Activated CD4-positive, CD25-positive, alpha-beta regulatory T cell (primary cell): ENCODE measurements around the gene AP4S1.
"Not testable (repeated sequence)": the region's sequence is repeated elsewhere in the genome, so short reads cannot be mapped to it uniquely, and the experiment has no call there.

Experiments
- DNase-seq, 4 experiments: peaks; one replicate each; lab custom pipeline; 2025; lab: John Stamatoyannopoulos, UW

AP4S1 gene

DNA sequence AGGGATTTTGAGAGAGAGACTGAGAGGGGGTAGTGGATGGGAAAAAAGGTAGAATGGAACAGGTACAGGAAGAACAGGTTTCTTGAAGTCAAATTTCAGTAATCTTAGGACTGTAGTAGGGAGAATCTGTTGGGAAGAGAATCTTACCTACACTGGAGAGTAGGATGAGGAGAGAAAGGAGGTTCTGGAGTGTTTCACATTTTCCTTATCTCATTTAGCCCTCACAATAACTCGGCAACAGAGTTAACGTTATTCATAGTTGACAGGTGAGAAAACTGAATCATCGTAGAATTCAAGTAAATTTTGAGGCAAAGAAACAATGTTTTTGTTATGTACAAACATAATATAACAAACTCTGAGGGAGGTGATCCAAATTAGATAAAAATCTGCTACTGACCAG lies 17.9 kb downstream of the AP4S1 start:
- no peak for DNase-seq

DNA sequence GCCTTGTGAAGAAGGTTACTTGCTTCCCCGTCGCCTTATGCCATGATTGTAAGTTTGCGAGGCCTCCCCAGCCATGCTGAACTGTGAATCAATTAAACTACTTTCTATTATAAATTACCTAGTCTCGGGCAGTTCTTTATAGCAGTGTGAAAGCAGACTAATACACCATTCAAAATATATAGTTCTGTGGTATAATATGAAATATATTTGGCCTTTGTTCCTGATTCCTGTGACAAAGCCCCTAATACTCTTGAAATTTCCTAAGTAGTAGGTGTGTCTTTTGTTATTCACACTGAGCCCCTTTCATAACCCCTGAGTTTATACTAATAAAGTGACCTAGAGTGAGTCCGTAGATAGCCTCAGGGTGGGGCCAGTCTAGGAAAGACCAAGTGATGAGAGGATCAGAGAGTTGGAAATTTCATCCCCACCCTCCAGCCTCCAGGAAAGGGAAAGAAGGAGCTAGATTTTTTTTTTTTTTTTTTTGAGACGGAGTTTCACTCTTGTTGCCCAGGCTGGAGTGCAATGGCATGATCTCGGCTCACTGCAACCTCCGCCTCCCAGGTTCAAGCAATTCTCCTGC lies 20.1 kb downstream of the AP4S1 start:
- DNase-seq = no peak

DNA sequence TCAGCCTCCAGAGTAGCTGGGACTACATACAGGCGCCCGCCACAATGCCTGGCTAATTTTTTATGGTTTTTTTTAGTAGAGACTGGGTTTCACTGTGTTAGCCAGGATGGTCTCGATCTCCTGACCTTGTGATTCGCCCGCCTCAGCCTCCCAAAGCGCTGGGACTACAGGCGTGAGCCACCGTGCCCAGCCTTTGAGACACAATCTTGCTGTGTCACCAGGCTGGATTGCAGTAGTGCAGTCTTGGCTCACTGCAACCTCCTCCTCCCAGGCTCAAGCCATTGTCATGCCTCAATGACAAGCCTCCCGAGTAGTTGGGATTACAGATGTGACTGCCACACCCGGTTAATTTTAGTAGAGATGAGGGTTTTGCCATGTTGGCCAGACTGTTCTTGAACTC lies 22.1 kb downstream of the AP4S1 start:
- DNase-seq = no peak

DNA sequence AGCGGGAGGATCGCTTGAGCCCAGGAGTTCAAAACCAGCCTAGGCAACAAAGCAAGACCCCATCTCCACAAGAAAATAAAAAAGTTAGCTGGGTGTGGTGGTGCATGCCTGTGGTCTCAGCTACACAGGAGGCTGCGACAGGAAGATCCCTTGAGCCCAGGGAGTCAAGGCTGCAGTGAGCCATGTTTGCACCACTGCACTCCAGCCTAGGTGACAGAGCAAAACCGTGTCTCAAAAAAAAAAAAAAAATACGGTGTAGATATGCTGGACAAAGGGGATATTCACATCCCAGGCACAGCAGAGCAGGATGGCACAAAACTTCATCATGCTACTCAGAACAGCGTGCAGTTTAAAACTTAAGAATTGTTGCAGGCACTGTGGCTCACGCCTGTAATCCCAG lies 25.6 kb downstream of the AP4S1 start:
- no peak for DNase-seq

DNA sequence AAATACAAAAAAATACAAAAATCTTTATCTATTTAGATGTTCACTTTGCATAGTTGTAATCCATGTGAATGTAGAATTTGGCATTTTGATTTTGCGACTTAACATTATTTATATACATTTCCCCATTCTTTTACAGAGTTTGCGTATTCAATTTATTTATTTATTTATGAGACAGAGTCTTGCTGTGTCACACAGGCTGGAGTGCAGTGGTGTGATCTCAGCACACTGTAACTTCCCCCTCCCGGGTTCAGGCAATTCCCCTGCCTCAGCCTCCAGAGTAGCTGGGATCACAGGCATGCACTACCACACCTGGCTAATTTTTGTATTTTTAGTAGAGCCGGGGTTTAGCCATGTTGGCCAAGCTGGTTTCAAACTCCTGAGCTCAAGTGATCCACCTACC lies 26.1 kb downstream of the AP4S1 start:
- no peak for DNase-seq

DNA sequence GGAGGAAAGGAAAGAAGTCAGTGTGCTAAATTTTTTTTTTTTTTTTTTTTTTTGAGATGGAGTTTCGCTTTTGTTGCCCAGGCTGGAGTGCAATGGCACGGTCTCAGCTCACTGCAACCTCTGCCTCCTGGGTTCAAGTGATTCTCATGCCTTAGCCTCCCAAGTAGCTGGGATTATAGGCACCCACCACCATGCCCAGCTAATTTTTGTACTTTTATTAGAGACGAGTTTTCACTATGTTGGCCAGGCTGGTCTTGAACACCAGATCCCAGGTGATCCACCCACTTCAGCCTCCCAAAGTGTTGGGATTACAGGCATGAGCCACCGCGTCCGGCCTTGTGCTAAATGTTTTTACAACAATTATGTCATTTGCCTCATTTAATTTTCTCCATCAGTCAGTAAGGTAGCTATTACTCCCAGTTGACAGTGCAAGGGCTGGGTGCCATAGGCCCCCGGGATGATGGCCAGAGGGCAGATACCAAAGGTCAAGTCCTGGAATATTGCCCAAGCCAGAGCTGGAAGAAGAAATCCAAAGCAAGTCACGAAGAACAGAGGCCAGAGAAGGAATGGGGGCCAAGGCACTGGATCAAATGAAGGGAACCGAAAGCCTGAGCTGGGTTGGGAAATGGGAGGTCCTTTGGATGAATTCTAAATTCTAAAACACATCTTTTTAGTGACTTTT lies 27.6 kb downstream of the AP4S1 start:
- not testable (repeated sequence) for DNase-seq

DNA sequence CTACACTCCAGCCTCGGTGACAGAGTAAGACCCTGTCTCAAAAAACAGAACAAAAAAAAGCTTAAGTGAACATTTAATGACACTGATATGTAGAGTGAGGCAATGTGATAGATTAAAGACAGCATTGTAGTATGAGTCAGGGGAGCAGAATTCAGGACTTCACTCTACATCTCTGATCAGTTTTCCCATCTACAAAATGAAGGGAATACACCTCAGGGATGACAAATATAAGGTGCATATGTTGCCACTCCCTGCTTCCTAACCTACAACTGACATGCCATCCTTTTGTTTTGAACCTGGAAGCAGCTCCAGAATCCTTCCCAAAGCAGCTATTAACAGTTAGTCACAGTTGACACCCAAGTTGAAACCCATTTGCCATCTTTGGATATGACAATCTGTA lies 31.6 kb downstream of the AP4S1 start:
- no peak for DNase-seq

DNA sequence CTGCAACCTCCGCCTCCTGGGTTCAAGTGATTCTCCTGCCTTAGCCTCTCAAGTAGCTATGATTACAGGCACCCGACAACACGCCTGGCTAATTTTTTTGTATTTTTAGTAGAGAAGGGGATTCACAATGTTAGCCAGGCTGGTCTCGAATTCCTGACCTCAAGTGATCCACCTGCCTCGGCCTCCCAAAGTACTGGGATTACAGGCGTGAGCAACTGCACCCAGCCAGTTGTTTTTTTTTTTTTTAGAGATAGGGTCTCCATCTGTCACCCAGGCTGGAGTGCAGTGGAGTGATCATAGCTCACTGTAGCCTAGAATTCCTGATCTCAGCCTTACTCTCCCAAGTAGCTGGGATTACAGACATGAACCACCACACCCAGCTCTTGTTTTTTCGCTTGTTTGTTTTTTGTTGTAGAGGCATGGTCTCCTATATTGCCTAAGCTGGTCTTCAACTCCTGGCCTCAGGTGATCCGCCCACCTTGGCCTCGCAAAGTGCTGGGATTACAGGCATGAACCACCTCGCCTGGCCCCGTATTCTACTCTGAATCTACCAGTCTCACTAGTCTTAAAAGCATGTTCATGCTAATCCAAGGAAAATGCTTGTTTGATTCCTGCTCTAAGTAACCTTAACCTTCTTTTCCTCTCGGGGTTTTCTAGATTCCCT lies 32.4 kb downstream of the AP4S1 start:
- no peak for DNase-seq

DNA sequence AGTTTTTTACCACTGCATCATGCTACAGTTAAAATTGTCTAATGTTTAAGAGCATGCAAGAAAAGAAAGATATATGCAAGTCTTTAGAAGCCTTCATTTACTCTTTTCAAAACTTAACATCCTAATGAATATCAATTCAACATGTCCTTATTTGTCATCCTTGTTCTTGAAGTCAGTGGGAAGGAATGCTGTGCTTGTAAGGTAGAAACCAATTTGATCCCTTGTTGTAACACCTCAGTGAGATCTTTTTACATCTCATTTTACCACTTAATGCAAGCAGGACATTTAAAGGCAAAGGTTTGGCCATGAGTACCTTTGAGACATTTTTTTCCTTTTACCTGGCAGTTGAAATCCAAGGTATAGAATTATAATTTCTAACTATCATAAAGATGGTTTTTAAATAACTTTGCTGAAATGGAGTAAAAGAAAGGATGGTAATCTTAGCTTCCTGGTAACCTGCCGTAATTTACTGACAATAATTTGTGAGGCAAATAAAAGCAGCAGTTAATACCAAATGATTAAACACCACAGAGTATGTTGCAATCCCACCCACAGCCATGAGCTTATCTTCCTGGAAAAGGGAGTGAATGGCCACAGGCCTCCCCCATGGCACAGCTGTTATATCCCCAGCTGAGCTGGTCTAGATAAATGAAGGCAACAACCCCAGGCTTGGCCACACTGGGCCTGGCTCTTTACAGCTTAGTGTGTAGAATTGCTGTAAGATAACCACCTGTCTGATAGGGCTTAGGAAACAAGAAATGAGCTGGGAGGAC lies 33.9 kb downstream of the AP4S1 start:
- DNase-seq = no peak

DNA sequence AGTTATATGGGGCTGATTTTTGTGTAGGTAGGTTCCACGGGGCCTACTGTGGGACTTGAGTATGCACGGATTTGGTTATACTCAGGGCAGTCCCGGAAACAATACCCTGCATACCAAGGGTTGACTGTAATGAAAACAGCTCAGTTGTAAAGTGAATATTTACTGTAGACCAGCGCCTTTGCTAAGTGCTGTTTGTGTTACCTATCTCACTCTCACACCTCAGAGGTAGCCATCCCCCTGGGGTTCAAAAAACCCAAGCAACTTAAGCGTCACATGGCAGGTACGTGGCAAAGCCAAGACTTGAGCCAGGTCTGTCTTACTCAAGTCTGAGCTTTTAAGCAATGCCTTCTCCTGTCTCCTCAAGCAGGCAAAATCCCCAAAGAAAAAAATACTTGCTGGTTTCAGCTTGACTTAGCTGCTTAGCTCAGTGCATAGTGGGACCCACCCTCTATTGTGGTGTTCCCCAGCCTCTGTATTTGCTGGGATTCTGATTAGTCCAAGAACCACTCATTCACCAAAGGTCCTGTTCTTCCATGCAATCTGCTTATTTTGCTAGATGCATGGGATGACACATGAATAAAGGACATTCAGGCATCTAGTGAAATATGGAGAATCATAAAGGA lies 34.9 kb downstream of the AP4S1 start:
- DNase-seq = no peak

DNA sequence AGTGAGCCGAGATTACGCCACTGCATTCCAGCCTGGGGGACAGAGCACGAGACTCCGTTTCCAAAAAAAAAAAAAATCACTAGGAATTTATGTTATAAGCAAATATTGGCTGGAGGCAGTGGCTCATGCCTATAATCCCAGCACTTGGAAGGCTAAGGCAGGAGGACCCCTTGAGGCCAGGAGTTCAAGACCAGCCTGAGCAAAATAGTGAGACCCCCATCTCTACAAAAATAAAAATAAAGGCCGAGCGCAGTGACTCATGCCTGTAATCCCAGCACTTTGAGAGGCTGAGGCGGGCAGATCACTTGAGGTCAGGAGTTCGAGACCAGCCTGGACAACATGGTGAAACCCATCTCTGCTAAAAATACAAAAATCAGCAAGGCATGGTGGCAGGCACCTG lies 37.5 kb downstream of the AP4S1 start:
- DNase-seq = not testable (repeated sequence)

DNA sequence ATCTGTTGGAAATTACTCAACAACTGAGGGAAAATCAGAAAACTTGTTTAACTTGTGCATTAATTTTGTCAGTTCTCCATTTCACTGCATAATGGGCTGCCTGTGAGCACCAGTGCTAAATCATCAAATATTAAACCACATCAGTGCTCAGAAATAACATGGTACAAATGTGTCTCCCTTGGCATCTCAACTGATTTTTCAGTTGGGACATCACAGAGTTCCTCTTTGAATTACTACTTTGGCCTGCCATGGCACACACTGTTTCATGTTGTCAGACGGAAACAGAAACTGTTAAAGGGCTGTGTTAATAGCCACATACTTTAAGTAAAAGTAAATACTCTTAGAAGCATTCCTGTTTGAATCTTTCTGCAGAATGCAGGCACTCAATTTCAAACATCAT lies 42.8 kb downstream of the AP4S1 start:
- no peak for DNase-seq

DNA sequence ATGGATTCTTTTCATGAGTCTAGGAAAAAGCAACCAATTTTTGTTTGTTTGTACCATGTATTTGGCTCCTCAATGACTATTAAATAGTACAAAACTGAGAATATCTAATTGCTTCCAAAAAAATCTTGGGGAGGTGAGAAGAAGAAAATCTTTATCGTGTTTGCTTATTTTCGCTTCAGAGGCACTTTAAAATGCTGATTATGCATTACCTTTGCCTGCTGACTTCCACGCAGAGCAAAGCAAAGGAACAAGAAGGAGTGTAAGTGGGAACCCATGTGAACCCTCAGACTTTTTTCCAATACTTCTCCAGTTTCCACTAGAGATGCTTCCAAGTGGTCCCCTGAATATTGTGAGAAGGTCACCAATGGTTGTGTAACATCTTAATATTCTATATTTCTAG lies 43.9 kb downstream of the AP4S1 start:
- no peak for DNase-seq

DNA sequence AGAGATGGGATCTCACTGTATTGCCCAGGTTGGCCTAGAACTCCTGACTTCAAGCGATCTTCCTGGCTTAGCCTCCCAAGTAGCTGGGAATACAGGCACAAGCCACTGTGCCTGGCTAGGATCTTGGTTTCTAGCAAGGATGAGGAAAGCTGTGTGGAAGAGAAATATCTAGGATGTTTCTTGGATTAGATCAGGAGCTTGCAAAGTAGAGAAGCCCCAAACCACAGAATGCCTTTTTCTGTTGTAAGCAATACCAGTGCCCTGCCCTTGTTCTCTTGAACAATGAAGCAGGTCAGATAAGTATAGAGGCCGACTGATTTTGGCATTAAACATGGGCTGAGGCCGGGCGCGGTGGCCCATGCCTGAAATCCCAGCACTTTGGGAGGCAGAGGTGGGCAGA lies 45.0 kb downstream of the AP4S1 start:
- DNase-seq = no peak

DNA sequence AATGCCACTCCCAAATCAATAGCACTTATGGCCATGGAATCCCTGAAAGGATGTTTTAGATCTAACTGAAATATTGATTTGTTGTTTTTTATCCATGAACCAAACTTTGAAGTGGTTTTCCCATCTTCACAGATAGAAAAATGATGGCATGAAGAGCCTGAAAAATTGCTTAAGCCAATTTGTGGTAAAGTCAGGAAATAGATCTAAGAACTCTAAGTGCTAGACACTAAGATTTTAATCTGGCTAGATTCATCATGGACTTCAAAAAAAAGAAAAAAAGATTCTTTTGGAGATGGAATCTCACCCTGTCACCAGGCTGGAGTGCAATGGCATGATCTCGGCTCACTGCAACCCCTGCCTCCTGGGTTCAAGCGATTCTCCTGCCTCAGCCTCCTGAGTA lies 45.7 kb downstream of the AP4S1 start:
- DNase-seq = no peak

DNA sequence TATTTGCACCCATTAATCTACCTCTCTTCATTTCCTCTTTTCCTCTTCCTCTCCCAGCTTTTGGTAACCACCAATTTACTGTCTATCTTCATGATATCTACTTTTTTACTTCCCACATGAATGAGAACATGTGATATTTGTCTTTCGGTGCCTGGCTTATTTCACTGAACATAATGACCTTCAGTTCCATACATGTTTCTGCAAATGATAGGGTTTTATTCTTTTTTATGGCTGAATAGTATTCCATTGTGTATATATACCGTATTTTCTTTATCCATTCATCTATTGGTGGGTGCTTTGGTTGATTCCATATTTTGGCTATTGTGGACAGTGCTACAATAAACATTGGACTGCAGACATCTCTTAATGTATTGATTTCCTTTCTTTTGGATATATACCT lies 49.7 kb downstream of the AP4S1 start:
- no peak for DNase-seq

DNA sequence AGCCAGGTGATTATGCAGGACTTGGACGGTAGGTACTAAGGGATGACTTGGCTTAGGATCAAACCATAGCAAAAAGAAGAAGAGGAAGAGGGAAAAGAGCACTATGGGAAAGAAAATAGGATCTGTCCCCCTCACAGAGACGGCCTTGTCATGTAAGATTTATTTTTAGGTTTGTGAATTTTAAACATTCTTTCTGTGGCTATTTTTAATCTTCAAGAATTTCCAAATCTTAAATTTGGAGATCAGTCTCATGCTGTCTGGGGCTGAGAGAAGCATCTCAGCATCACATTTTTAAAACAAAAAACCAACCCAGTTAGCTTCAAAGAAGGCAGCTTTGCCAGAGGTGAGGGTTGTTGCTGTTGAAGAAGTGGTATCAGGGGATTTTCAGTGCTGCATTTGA lies 53.3 kb downstream of the AP4S1 start:
- no peak for DNase-seq

DNA sequence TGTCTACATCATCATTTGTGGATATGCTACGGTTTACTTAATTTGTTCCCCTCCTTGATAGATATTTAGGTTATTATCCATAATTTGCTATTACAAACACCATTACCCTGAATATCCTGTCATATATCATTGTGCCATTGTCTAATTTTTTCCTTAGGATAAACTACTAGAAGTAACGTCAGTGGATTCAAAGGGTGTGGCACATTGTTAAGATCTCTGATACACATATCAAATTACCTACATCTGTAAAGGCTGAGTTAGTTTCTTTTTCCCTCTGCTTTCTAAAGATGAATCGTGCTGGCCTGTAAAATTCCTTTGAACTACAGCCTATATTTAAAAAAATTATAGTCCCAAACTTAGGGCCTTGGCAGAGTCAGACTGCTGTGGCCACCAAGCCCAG lies 54.6 kb downstream of the AP4S1 start:
- no peak for DNase-seq

DNA sequence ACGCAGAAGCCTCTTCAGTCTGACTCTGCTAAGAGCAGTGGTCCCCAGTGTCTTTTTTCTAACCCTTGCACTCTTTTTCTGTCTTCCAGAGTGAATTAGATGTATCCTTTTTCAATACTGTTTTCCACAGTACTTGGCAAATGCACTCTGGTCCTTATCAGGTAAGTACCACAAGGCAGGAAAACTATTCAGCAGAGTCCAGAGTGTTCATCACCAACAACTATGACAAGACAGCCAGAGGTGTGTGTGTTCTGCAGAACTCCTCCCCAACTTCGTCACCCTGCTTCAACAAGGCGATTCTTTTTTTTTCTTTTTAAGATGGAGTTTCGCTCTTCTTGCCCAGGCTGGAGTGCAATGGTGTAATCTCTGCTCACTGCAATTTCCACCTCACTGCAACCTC lies 55.0 kb downstream of the AP4S1 start:
- no peak for DNase-seq

DNA sequence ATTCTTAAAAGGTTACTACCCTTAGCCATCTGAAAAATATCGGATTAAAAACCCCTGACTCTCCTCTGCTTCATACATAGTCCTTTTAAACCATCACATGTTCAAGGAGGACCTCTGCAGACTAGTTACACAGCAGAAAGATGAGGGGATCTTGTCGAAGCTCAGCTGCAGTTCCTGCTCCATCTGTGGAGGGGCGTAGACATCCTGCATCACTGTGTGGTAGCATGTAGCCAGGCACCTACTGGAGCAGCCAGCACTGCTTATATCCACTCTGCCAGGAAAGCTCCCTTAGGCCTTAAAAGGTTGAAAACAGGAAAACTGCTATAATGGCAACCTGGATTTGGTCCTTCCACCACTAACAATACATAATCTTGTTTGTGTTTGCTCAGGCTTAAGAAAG lies 58.3 kb downstream of the AP4S1 start:
- no peak for DNase-seq

DNA sequence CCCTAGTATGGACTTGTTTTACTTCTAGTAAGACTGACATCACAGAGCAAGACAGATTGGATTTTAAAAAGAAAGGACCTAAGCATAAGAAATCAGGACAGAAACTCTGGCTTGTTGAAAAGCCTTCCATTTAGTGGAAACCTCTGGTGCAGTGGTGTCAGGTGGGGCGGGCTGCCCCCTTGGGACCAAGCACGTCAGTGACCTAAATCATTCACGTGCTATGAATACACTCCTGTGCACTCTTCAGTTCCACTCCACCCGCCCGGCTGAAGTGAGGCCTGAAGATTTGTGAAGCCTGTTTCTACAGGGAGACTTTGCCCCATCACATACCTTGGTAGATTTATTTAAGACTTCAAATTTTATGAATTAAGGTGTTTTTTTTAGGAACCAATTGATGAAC lies 58.9 kb downstream of the AP4S1 start:
- no peak for DNase-seq

DNA sequence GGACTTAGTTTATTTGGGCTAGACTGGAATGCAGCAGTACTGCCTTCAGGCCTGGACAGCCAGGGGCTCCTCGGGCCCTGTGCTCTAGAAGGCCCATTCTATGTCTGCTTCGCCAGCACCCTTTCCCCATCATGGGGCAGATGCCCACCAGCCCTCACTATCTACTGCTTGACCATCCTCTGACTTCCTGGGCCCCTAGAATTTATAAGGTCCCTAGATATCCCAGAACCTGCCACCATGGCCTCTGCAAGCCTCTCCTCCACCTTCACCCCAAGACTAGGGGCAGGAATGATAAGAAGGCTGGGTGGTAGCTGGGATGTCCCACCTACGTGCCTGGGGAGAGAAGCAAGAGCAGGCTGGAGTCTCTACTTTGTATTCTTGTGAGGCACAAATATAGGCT lies 59.6 kb downstream of the AP4S1 start:
- DNase-seq = no peak

DNA sequence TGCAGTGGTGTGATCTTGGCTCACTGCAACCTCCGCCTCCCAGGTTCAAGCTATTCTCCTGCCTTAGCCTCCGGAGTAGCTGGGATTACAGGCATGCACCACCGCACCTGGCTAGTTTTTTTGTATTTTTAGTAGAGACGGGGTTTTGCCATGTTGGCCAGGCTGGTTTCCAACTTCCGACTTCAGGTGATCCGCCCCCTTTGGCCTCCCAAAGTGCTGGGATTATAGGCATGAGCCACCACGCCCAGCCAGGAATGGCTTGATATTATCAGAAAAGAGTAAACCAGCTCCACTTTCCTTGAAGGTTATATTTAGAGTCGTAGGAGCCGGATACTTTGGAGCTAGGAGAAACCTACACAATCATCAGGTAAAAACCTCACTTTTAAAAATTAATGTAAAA lies 61.0 kb downstream of the AP4S1 start:
- DNase-seq = not testable (repeated sequence)
